ENCODE measurements around the gene APOB. TPM values are rescaled to one million over a fixed set of nuclear protein-coding genes. Genes with fewer than 3 reads are reported as not detected.

The APOB gene
- total and polyA plus RNA-seq, 2 of the 13 experiments (the other 11 are each of a cell fraction or from before 2014, with no cell fraction given), result 1,569 to 2,515 TPM

DNA sequence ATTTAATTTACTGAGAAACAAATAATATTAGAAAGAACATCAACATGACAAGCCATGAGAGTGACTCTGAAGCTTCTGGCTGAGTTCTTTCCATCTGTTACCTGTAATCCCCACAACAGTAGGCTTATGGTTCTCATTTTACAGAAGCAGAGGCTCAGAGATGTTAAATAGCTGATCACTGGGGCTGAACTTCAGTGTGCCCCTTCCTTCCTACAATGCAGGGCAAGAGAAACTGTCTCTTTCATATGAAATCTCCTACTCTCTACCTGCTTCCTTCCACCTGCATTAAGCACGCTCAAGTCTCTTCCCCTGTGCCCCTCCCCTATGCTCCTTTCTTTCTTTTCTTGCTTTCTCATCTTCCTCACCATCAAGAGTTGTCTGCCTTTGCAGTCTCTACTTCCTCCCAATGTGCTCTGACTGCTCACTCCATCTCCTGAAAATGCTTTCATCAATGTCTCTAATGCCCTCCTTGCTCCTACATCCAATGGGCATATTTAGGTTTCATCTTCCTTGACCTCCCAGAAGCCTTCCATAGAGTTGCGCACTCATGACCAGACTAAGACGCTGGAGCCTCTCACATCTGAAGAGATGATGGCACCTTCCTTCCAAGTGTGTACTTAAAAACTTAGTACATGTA is 23.7 kb downstream of the APOB start (continued):
- TF ChIP-seq, protein P1, sequence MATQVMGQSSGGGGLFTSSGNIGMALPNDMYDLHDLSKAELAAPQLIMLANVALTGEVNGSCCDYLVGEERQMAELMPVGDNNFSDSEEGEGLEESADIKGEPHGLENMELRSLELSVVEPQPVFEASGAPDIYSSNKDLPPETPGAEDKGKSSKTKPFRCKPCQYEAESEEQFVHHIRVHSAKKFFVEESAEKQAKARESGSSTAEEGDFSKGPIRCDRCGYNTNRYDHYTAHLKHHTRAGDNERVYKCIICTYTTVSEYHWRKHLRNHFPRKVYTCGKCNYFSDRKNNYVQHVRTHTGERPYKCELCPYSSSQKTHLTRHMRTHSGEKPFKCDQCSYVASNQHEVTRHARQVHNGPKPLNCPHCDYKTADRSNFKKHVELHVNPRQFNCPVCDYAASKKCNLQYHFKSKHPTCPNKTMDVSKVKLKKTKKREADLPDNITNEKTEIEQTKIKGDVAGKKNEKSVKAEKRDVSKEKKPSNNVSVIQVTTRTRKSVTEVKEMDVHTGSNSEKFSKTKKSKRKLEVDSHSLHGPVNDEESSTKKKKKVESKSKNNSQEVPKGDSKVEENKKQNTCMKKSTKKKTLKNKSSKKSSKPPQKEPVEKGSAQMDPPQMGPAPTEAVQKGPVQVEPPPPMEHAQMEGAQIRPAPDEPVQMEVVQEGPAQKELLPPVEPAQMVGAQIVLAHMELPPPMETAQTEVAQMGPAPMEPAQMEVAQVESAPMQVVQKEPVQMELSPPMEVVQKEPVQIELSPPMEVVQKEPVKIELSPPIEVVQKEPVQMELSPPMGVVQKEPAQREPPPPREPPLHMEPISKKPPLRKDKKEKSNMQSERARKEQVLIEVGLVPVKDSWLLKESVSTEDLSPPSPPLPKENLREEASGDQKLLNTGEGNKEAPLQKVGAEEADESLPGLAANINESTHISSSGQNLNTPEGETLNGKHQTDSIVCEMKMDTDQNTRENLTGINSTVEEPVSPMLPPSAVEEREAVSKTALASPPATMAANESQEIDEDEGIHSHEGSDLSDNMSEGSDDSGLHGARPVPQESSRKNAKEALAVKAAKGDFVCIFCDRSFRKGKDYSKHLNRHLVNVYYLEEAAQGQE (IDR thresholded peaks at IDR 0.05; ENCODE audit: borderline replicate concordance in 1 of 2, low read depth in 1 of 2, low read length in 2 of 2), result no peak
- TF ChIP-seq ATF7 (IDR thresholded peaks at IDR 0.05) (no peak), ATF7 (CRISPR knock-in tag; IDR thresholded peaks at IDR 0.05) (no peak), POLR2AphosphoS2 (IDR thresholded peaks at IDR 0.05; ENCODE audit: low read depth, low read length) (peak; percentile 86; the same call in 1 of the 2 replicates), MXI1 (IDR thresholded peaks at IDR 0.05; ENCODE audit: borderline replicate concordance, low read depth, low read length) (no peak), IKZF4 (CRISPR knock-in tag; IDR thresholded peaks at IDR 0.05; ENCODE audit: borderline replicate concordance, low read depth, not compliant biosample characterization) (no peak), ZMYM3 (CRISPR knock-in tag; IDR thresholded peaks at IDR 0.05) (no peak), ZFP41 (CRISPR knock-in tag; IDR thresholded peaks at IDR 0.05; ENCODE audit: borderline replicate concordance) (no peak), KLF11 (CRISPR knock-in tag; IDR thresholded peaks at IDR 0.05) (no peak), ZNF775 (CRISPR knock-in tag; IDR thresholded peaks at IDR 0.05; ENCODE audit: borderline replicate concordance) (no peak), ZKSCAN8 (CRISPR knock-in tag; IDR thresholded peaks at IDR 0.05; ENCODE audit: borderline replicate concordance) (no peak), ZFX (CRISPR knock-in tag; IDR thresholded peaks at IDR 0.05; ENCODE audit: low read depth) (no peak), NCOR1 (IDR thresholded peaks at IDR 0.05; ENCODE audit: borderline replicate concordance, low read length) (no peak), HDAC1 (CRISPR knock-in tag; IDR thresholded peaks at IDR 0.05) (no peak), KDM3A (CRISPR knock-in tag; IDR thresholded peaks at IDR 0.05; ENCODE audit: low read depth) (0 out of 2 replicates have a peak, but pooled peaks have one; percentile 28), ZNF224 (CRISPR knock-in tag; IDR thresholded peaks at IDR 0.05) (no peak)
- TF ChIP-seq, protein P2, sequence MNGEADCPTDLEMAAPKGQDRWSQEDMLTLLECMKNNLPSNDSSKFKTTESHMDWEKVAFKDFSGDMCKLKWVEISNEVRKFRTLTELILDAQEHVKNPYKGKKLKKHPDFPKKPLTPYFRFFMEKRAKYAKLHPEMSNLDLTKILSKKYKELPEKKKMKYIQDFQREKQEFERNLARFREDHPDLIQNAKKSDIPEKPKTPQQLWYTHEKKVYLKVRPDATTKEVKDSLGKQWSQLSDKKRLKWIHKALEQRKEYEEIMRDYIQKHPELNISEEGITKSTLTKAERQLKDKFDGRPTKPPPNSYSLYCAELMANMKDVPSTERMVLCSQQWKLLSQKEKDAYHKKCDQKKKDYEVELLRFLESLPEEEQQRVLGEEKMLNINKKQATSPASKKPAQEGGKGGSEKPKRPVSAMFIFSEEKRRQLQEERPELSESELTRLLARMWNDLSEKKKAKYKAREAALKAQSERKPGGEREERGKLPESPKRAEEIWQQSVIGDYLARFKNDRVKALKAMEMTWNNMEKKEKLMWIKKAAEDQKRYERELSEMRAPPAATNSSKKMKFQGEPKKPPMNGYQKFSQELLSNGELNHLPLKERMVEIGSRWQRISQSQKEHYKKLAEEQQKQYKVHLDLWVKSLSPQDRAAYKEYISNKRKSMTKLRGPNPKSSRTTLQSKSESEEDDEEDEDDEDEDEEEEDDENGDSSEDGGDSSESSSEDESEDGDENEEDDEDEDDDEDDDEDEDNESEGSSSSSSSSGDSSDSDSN (CRISPR knock-in tag; IDR thresholded peaks at IDR 0.05), result no peak
- TF ChIP-seq, protein P3, sequence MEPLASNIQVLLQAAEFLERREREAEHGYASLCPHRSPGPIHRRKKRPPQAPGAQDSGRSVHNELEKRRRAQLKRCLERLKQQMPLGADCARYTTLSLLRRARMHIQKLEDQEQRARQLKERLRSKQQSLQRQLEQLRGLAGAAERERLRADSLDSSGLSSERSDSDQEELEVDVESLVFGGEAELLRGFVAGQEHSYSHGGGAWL (CRISPR knock-in tag; IDR thresholded peaks at IDR 0.05), result no peak
- TF ChIP-seq, protein P4, sequence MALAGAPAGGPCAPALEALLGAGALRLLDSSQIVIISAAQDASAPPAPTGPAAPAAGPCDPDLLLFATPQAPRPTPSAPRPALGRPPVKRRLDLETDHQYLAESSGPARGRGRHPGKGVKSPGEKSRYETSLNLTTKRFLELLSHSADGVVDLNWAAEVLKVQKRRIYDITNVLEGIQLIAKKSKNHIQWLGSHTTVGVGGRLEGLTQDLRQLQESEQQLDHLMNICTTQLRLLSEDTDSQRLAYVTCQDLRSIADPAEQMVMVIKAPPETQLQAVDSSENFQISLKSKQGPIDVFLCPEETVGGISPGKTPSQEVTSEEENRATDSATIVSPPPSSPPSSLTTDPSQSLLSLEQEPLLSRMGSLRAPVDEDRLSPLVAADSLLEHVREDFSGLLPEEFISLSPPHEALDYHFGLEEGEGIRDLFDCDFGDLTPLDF (CRISPR knock-in tag; IDR thresholded peaks at IDR 0.05), result no peak
- TF ChIP-seq, protein P5, sequence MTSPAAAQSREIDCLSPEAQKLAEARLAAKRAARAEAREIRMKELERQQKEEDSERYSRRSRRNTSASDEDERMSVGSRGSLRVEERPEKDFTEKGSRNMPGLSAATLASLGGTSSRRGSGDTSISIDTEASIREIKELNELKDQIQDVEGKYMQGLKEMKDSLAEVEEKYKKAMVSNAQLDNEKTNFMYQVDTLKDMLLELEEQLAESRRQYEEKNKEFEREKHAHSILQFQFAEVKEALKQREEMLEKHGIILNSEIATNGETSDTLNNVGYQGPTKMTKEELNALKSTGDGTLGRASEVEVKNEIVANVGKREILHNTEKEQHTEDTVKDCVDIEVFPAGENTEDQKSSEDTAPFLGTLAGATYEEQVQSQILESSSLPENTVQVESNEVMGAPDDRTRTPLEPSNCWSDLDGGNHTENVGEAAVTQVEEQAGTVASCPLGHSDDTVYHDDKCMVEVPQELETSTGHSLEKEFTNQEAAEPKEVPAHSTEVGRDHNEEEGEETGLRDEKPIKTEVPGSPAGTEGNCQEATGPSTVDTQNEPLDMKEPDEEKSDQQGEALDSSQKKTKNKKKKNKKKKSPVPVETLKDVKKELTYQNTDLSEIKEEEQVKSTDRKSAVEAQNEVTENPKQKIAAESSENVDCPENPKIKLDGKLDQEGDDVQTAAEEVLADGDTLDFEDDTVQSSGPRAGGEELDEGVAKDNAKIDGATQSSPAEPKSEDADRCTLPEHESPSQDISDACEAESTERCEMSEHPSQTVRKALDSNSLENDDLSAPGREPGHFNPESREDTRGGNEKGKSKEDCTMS (CRISPR knock-in tag; conservative IDR thresholded peaks at IDR 0.05), result no peak

Data from HepG2 (cell line).